Heart left ventricle (tissue), 16 donors: ENCODE measurements around the gene LNX1. TPM values are rescaled to one million over a fixed set of nuclear protein-coding genes. Genes with fewer than 3 reads are reported as not detected.

Experiments
- ATAC-seq, 4 donors: fragments of 200-7000 bp; cut with Tn5 transposase; one replicate each; pipeline ENCODE4 v1.9.1; 2020 to 2022; ENCODE audit warnings: moderate library complexity in 4 of 4, mild to moderate bottlenecking in 3 of 4, moderate number of reproducible peaks in 1 of 4
- DNase-seq, 5 donors: peaks; one replicate each; pipeline ENCODE4 v3.0.0-alpha.2; 2020
- H3K27ac ChIP-seq, 12 donors: fragments of 200-600 bp; sonication (generic) in 4 of 12; one replicate each; pipeline versions ENCODE4 v1.5.0 to v1.8.0; 2016 to 2022; ENCODE audit warnings: mild to moderate bottlenecking in 2 of 12
- H3K27me3 ChIP-seq, 9 donors: fragments of 200-600 bp; sonication (generic) in 2 of 9; one replicate each; pipeline versions ENCODE4 v1.5.1 to v1.8.0; 2016 to 2022; ENCODE audit warnings: mild to moderate bottlenecking in 3 of 9
- H3K36me3 ChIP-seq, 9 donors: fragments of 200-600 bp; sonication (generic) in 2 of 9; one replicate each; pipeline versions ENCODE4 v1.5.0 to v1.8.0; 2018 to 2022; ENCODE audit warnings: mild to moderate bottlenecking in 2 of 9
- H3K4me1 ChIP-seq, 12 donors: fragments of 200-600 bp; sonication (generic) in 4 of 12; one replicate each; pipeline versions ENCODE4 v1.5.0 to v1.8.0; 2016 to 2022; ENCODE audit warnings: mild to moderate bottlenecking in 3 of 12
- H3K4me3 ChIP-seq, 12 donors: fragments of 200-600 bp; sonication (generic) in 4 of 12; one replicate each; pipeline versions ENCODE4 v1.5.0 to v1.8.0; 2017 to 2022; ENCODE audit warnings: mild to moderate bottlenecking in 9 of 12, moderate library complexity in 4 of 12
- H3K9me3 ChIP-seq, 12 donors: fragments of 200-600 bp; sonication (generic) in 4 of 12; one replicate each; pipeline versions ENCODE4 v1.5.0 to v1.8.0; 2016 to 2022; ENCODE audit warnings: mild to moderate bottlenecking in 1 of 12
- CTCF ChIP-seq, 12 donors: fragments of 200-600 bp; sonication (generic) in 4 of 12; IDR thresholded peaks; one replicate each; pipeline versions ENCODE4 v1.5.0 to v1.8.0; 2018 to 2022; ENCODE audit warnings: antibody characterized with exemption in 12 of 12, mild to moderate bottlenecking in 5 of 12
- POLR2A ChIP-seq, 2 donors: fragments of 450-650 bp; IDR thresholded peaks; one replicate each; pipeline ENCODE4 v1.6.1; 2017; ENCODE audit warnings: antibody characterized with exemption in 2 of 2, mild to moderate bottlenecking in 2 of 2, moderate library complexity in 2 of 2
- WGBS, 4 donors: extraction: QIAGEN DNeasy Blood & Tissue Kit in 2 of 4; methylation state at CpG; one replicate each; pipeline versions ENCODE4 v1.1.5 to v1.1.7; 2013 to 2018; 5-methylcytosine and 5-hydroxymethylcytosine counted together
- intact Hi-C, 10 donors: fragments of 100-400 bp; cut with DNase I; formaldehyde crosslinking; loops; one replicate each; pipeline versions ENCODE4 v1.11.1 to v1.14.2; 2022
- polyA plus RNA-seq, 2 donors: library from polyadenylated mRNA; stranded (reverse); fragments of 200-250 nt; gene quantifications; one replicate each; pipeline ENCODE4 v1.2.3, GENCODE V29; 2013
- total RNA-seq, 9 donors: library from RNA; depleted of rRNA in 2 of 9; stranded (reverse); fragments of >200 nt in 2 of 9; fragmentation: NEBNext Ultra II Directional in 3 of 9; extraction: Animal tissue kit (Norgen Biotek cat#: 25700) in 3 of 9; gene quantifications; one replicate each; pipeline versions ENCODE4 v1.1.0 to v1.2.4, GENCODE V29; 2016 to 2023
- donor health status: ischemic (EF 13 %, LVEDD 7.1; RV severe dilation, severe dysfunction).
- donor health status: healthy with polysubstance abuse.
- donor health status: DM: no; HTN: yes; CAD: no.
- donor health status: DM: no; HTN: no; CAD: no.
- donor health status: ischemic (EF 25% LVEDD 6.9; RV normal size, moderate dysfunction).
- donor health status: ischemic (EF 25% LVEDD 5.7; RV mildly dilated, moderate dysfunction).
- donor health status: healthy.
- donor health status: DM: yes; HTN: yes; CAD: no.
- donor health status: ischemic (EF 35%, LVEDD 5.7; RV mildly dilated, moderate dysfunction).
- donor health status: nonischemic (EF 11% LVEDD 7.7; RV severe dilation, severe dysfunction).
- donor health status: DM: yes; HTN: yes; CAD: no.
- donor health status: PGD.
- donor health status: ischemic (EF 29% LVEDD 5.4; RV normal size, mild dysfunction).
- donor health status: nonischemic (EF 23%, LVEDD 6.1; RV moderate dilation, normal function).

Gene LNX1
- total and polyA plus RNA-seq, 11 donors = 3.4 to 15.7 (median 6.7) TPM

- no peak for DNase-seq
- Histone ChIP-seq H3K36me3 (peaks cover 0 to 15% (median 0%) of the 10 kb centered on the region in 9 donors), H3K4me1 (peaks cover 0 to 7% (median 0%) of the 10 kb centered on the region in 12 donors), H3K27me3 (no peaks in the 10 kb centered on the region), H3K4me3 (no peak overlapping the region), H3K9me3 (no peaks in the 10 kb centered on the region), H3K27ac (no peak overlapping the region)
- intact Hi-C loops = loop anchor here in 1 of 10 donors (10.0 kb wide), 1 partner anchor 754 kb away; no protein-coding TSS in a partner anchor
- no peak for TF ChIP-seq POLR2A (IDR thresholded peaks at IDR 0.05)
- no peak for TF ChIP-seq CTCF (IDR thresholded peaks at IDR 0.05)
- 94 to 96% (median 95%) methylated on average over 2 of the region's 2 CpGs for WGBS, 4 donors
- ATAC-seq = no peak
These were observed 110.4 kb downstream of the LNX1 start for GRCh38 chr4:53480909-53481308.

DNA sequence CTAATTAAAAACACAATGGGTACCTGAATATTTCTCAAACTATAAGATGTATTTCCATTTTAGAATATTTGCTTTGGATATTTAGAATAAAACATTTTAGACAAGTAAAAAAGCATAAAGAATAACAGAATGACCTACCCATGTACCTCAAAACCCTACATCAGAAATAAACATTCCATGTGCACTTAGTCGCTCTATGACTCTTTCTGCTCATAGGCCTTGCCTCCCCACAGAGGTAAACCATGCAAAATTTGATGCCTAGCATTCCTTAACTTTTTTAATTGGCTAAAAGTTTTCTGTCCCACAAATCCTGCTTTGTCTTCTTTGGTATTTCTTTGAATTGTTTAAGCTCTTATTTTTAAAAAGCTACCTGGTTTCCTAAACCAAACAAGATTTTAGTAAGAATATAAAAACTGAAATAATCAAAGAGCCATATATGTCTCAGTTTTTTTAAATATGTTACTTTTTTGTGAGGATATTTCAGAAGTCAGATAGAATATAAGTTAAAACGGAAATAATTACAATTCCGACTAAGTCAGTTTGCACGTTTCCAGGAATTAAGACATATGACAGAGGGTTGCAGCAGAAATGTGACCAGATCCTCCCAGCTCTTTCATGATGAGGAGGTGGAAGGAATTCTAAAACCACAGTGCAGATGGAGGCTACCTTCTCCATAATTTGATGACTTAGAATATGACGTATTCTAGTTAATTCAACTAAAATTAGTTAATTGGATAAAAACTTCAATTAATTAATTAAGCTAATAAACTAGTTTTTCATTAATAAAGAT, 111.4 kb downstream of the LNX1 start:
- 86 to 97% (median 94%) methylated on average over 5 of the region's 5 CpGs for WGBS, 4 donors
- H3K4me3 ChIP-seq = no peak overlapping the region
- TF ChIP-seq POLR2A (IDR thresholded peaks at IDR 0.05) (no peak), CTCF (IDR thresholded peaks at IDR 0.05) (no peak)
- no peaks in the 10 kb centered on the region for H3K9me3 ChIP-seq
- H3K36me3 ChIP-seq = peaks cover 0 to 23% (median 0%) of the 10 kb centered on the region in 9 donors
- H3K27ac ChIP-seq = no peak overlapping the region
- peaks cover 0 to 7% (median 0%) of the 10 kb centered on the region in 12 donors for H3K4me1 ChIP-seq
- no peaks in the 10 kb centered on the region for H3K27me3 ChIP-seq
- intact Hi-C loops = loop anchor here in 1 of 10 donors (10.0 kb wide), 1 partner anchor 755 kb away; no protein-coding TSS in a partner anchor
- ATAC-seq (no peak), DNase-seq (no peak)

DNA sequence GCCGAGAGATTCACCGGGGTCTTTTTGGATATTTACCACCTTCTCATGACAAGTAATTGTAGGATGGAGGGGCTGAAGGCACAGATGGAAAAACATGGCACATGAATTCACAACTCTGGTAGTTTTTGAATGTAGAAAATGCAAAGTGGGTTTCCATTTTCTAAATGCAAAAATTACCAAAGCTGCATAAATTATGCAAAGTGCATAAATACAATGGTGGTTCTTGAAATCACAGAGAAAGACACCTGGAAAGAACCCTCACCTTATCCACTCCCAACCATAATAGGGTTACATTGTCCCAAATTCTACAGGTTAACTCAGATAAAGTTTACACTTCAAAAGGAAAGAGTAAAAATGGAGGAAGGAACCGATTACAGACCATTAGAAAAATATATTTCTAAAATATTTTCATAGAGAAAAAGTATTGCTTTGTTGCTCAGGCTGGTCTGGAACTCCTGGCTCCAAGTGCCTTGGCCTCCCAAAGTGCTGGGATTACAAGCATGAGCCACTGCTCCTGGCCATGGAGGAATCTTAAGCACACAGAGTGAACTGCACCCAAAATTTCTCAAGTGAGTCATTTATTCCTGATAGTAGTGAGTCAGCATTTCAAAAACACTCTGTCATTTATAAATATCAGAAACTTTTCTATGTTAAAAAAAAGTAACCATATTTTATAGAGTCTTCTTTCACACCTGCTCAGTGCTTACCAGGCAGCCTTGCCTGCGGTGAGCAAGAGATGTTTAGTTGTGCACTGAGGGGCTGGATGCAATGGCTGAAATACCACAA, 112.4 kb downstream of the LNX1 start:
- Histone ChIP-seq H3K4me1 (peaks cover 0 to 7% (median 0%) of the 10 kb centered on the region in 12 donors), H3K36me3 (peaks cover 0 to 23% (median 2%) of the 10 kb centered on the region in 9 donors), H3K4me3 (no peak overlapping the region), H3K9me3 (no peaks in the 10 kb centered on the region), H3K27me3 (no peaks in the 10 kb centered on the region), H3K27ac (no peak overlapping the region)
- intact Hi-C loops = no loop called here
- ATAC-seq = no peak
- no peak for TF ChIP-seq POLR2A (IDR thresholded peaks at IDR 0.05)
- TF ChIP-seq CTCF (IDR thresholded peaks at IDR 0.05) = no peak
- DNase-seq = no peak
- WGBS, 4 donors = 94 to 97% (median 96%) methylated on average over 4 of the region's 4 CpGs

DNA sequence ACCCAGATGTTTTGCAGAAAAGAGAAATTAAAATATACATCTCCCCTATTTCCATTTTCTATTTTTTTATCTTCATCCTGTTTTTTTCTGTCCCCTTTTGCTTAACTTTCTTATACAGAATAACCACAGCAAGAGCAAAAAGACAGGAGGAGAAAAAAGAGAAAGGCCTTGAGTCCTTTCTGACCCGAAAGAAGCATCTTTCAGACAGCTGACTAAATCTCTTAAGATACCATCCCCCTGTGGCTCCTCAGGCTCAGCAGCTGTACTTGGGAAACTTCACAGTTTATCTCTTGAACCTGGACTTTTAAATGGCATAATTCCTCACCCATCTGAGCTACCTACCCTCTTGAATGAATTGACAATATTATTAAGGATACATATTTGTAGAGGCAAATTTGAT, 113.7 kb downstream of the LNX1 start:
- no peak for DNase-seq
- TF ChIP-seq POLR2A (IDR thresholded peaks at IDR 0.05) (no peak), CTCF (IDR thresholded peaks at IDR 0.05) (no peak)
- ATAC-seq = no peak
- peaks cover 0 to 7% (median 0%) of the 10 kb centered on the region in 12 donors for H3K4me1 ChIP-seq
- H3K4me3 ChIP-seq = no peak overlapping the region
- no peaks in the 10 kb centered on the region for H3K9me3 ChIP-seq
- H3K27ac ChIP-seq = no peak overlapping the region
- peaks cover 0 to 27% (median 2%) of the 10 kb centered on the region in 9 donors for H3K36me3 ChIP-seq
- no peaks in the 10 kb centered on the region for H3K27me3 ChIP-seq
- intact Hi-C loops = no loop called here
- WGBS, 4 donors = 79 to 87% (median 84%) methylated on average over 1 of the region's 1 CpG
